Activated T-cell treated with anti-CD3 and anti-CD28 coated beads for 1 hour (primary cell): Measurements from ENCODE around the gene HVCN1.
"Not testable (repeated sequence)": the region's sequence is repeated elsewhere in the genome, so short reads cannot be mapped to it uniquely, and the experiment has no call there.

Source experiments
- DNase-seq: peaks from one replicate; pipeline ENCODE4 v3.0.0-alpha.2; 2020; ENCODE audit warnings: low read depth

The HVCN1 gene

DNA sequence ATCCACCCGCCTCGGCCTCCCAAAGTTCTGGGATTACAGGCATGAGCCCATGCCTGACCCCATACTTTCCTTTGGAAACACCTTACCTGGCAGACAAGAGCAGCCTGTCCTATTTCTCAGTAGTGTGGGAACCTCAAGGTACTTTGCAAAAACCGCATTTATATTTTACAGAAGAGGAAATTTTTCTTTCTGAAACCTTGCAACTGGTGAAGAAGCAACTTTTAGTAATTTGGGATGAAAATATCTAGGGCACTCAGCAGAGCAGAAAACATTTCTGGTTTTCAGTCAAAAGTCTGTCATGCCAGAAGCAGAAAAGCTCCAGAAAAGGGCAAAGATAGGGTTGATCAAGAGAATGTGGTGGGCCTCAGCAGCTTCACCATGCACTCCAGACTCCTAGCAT, 21.2 kb downstream of the HVCN1 start:
- DNase-seq, result no peak

DNA sequence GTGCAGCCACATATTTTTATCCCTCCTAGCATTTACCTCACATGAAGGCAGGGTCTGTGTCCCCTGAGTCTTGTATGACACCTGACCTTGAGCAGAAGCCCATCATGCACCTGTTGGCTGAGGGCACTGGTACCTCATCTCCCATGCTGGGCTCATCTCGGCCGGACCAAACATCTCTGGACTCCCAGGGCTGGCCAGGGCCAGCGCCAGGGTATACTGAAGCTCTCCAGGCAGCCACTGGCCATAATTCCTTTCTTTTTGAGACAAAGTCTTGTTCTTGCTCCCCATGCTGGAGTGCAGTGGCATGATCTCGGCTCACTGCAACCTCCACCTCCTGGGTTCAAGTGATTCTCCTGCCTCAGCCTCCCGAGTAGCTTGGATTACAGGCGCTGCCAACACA, 22.0 kb downstream of the HVCN1 start:
- no peak for DNase-seq

DNA sequence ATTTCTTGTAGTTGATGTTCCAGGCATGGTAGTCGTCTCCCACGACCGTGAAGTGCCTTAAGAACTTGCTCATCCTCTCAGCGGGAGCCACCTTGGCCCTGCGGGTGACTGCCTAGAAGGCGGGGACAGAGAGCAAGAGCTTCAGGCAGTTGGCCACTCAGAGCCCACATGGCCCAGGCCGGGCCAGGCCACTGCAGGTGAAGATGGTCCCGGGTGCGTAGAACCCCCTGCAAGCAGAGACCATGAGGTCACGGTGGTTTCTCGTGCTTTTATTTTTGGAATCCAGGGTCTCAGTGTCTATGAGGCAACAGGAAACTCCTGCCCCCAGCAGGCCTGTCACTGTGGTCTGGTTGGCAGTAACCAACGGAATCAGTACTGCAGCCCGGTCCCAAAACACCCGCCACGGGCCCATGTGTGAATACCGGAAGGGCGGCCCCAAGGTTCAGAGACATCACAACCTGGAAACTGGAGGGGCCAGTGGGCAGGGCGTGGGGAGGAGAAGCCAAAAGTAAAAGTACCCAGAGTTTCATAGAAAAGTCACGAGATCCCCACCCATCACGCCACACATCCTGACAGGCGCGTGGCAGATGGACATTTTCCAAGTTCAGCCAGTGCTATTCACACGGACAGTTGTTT, 27.5 kb downstream of the HVCN1 start:
- peak; percentile 20 for DNase-seq

DNA sequence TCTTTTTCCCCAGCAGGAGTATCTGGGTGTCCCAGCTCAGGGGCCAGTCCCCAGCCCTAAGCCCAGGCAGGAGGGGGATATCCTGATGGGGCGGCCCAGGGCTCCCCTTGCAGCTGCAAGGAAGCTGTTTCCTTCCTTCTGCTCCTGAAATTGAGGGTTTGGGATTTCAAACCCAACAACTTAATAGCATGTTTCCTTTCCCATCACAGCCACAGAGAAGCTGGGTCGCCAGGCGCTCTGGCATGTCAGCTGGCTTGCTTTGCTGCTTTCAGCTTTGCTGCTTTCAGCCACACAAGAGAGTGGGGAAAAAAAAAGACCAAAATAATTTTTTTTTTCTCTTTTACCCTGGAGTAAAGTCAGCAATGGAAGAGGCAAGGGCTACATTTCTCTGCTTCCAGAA, 30.0 kb downstream of the HVCN1 start:
- DNase-seq, result no peak

DNA sequence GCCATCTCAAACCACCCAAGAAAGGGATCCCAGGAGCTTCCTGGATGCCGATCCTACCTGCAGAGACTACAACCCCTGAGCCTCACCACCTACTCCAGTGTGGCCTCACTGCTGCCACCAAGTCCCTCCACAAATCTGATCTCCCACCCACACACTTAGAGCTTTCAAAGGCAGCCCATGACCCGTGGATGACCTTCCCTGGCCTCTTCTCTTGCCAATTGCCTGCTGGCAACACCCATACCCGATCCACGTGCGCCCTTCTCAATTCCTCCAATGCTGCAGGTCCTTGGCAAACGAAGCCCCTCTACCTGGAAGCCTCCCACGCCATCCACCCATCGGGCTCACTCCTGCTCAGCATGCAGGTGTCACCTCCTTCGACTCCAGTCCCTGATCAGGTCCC, 30.7 kb downstream of the HVCN1 start:
- DNase-seq, result no peak

DNA sequence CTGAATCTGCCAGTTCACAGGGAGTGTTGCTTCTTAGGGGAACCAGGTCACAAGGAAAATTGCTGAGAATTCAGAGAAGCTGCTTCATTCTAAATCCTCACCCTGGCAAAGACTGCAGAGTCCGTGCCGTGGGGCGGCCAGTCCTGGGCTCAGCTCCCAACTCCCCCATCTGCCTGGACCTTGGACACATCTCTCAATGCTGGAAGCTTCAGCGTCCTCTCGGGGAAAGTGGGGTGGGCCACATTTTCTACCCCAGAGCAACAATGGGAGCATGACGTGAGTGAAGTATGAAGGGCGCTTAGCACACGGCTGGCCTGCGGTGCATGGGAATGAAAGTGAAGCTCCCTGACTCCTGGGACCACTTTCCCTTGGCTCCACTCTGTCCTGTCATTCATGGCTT, 31.2 kb downstream of the HVCN1 start:
- DNase-seq, result no peak

DNA sequence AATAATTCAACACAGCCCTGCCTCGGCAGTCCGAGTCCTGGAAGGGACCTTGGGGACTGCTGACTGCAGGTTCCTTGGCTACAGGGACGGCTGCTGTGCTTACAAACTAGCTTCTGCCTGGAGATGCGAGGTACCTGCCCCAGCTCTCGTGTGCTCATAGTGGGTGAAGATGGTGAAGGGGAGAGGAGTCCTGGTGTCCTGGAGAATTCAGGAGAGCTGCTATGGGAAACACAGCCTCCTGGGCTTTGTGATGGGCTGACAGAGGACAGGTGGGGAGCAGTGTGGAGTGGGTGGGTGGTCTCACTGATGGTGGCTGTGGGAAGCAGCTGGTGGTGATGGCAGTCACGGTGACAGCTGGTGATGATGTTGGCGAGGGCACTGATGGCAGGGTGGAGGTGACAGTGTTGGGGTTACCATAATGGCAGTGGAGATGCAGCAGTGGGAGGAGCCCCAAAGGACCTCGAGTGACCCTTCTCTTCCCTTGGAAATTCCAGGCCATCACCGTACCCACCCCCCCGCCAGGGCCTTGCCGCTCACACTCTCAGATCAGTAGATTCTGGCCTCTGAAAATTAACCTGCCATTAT, 32.8 kb downstream of the HVCN1 start:
- DNase-seq, result no peak

DNA sequence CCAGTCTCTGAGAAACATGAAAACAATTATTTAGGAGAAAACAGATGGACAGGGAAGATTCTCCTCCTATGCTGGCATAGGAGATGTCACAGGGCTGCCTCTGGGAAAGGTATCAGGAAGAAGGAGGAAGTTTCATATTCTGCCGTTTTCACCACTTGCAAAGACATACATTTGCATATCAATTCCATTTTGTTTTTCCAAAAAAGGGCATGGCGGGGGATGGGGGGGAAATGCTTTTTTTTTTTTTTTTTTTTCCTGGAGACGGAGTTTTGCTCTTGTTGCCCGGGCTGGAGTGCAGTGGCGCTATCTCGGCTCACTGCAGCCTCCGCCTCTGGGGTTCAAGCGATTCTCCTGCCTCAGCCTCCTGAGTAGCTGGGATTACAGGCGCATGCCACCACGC, 34.7 kb downstream of the HVCN1 start:
- DNase-seq, result not testable (repeated sequence)

DNA sequence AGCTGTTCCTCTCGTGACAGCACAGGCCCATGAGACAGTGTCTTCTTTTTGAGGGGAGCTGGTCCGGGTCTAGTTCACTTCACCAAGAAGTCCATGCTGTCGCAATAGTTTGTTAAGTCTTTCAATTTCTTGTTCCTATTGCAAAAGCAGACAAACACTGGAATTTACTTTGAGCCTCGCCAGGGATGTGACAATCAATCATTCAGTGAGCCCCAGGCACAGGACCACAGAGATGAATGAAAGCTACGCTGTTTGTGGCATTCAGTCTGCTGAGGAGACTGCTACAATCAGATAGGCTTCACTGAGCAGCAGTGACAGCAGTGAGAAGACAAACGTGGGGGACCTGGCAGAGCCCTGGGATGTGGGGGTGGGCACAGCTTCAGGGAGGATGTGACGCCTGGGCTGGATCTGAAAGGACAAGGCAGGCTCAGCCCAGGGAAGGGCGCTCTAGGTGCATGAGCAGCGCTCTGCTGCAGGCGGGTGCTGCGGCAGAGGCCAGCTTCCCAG, 39.5 kb downstream of the HVCN1 start:
- no peak for DNase-seq

DNA sequence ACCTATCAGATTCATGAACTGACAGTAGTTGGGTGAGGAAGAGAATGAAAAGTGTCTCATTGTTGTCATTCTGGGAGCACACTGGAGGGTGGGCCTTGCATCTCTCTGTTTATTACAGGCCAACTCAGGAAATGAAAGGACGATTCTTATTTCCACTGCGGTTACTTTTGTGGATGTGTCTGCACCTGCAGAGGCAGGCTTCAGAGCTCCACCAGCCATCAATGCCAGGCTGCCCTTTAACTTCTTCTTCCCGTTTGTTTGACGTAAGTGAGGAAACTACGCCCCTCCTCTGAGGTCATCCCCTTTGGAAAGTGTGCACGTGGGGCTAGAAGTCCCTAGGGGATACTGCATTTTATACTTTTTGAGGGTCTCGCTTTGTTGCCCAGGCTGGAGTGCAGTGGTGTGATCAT, 41.3 kb downstream of the HVCN1 start:
- DNase-seq, result no peak

DNA sequence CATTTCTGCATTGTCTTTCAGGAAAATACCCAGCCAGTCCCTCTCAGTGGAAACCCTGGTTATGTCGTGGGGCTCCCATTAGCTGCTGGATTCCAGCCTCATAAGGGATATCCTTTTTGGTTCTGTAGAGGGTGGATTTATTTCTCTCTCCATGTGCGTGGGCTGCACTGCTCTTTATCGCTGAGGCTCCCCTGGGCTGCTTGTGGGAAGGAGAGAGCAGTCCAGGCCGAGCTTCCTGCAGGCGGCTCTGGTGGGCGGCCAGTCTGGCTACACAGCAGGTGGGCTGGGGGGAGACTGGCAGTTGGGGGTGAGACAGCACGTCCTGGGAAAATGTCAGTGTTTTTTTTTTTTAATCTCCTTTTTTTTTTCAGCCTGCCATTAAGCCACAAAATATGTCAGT, 47.4 kb downstream of the HVCN1 start:
- no peak for DNase-seq

DNA sequence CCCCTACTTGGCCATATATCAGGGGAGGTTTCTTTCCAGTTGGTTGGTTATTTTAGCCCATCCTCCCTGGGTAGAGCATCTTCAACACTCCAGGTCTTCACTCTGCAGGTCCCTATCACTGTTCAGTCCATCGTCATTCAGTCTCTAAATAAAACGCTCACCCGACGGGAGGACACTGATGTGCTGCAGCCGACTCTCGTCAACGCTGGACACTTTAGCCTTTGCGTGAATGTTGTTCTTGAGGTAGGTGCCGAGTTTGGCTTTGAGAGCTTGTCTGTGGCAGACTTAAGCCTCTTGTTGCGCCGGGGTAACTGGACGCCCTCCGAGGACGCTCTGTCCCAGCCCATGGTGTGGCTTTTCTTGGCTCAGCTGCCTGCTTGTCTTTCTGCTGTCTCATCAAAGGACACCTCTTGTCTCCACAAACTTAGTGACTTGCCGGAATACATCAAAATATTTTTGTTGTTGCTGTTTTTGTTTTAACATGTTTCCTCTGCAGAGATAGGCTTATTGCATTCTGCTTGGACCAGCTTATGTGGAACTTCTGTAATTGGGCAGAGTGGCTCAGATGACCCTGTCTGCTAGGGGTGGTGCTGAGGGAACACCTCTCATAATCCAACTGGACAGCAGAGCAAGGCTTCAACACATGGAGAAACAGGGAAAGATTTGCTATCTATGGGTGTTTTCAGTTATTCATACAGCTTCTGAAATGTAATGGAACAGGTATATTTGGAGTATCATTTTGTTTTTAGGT, 48.5 kb downstream of the HVCN1 start:
- no peak for DNase-seq

DNA sequence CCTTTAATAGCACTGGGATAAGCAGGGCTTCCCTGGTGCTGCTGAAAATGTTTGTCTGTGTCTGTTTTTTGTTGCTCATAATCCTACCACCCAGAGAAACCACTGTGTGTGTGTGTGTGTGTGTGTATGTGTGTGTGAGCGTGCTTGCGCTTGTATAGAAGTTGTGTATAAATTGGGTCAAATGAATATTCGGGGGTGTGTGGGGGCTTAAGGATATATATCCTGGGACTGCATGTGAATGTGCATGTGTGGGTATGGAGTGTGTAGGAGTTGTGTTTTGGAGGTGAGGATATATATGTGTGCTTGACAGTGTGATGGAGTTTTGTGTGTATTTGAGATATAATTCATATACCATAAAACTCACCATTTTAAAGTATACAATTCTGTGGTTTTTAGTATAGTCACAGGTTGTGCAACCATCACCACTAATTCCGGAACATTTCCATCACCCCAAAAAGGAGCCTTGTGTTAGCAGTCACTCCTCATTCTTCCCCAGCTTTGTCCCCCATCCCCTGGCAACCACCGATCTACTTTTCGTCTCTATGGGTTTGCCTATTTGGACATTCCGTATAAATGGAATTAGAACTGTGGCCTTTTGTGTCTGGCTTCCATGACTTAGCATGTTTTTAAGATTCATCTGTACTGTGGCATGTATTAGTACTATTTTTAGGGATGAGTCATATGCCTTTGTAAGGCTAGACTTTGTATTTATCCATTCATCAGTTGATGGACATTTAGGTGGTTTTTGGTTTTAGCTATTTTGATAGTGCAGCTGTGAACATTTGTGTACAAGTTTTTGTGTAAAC, 49.4 kb downstream of the HVCN1 start:
- DNase-seq, result no peak

DNA sequence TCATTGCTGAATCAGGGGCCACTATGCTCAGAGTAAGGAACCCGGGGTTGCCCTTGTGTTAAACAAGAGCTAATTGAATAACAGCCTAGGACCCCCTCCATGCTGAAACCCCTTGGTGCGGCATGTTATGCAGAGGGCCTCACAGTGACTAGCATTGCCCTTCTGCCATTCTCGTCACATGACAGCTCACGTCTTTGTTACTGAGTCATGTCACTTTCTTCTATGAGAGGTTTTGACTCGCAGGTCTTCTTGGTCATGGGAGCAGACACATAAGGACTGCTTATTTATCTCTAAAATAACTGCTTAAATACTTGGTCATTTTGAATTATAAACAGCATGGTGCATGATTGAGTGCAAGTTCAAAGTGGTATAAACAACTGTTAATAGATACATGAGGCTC, 50.1 kb downstream of the HVCN1 start:
- DNase-seq, result no peak

DNA sequence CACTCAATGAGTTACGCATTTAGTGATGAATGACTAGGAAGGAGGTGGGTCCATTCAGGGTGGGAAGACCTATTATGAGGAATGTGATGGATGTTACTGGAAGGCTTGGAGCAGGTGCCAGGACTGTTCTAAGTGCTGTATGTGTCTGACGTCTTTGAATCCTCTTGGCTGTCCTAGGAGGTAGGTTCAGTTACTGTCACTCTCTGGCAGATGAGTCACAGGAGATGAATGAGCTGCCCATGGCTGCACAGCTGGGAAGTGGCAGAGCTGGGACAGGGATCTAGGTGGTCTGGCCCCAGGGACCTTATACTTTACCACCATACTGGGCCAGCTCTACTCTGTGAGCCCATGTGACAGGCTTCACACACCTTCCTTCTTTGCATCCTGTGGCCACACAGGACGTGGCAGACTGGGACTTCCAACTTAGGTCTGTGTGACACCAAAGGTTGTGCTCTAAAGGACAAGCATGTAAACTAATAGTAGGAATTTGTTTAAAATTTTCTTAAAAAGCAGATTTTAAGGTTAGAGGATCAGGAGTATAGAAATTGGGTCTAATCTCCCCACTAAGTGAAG, 51.0 kb downstream of the HVCN1 start:
- DNase-seq, result no peak

DNA sequence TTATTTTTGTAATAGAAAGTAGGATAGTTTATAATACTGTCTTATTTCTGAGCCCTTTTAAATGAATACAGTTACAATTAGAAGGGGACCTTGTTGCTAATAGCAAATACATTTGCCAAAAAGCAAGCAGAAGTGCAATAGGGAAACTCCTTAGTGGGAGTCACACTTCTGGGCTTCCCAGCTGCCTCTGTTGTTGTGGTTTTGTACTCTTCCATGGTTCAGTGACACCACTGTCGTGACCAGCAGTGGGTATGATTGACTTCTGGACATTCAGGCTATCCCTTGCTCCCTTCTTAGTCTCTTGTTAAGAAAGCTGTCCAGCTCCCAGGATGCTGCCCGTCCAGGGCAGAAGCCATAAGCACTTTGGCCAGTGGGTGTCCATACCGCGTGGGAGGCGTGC, 52.4 kb downstream of the HVCN1 start:
- no peak for DNase-seq

DNA sequence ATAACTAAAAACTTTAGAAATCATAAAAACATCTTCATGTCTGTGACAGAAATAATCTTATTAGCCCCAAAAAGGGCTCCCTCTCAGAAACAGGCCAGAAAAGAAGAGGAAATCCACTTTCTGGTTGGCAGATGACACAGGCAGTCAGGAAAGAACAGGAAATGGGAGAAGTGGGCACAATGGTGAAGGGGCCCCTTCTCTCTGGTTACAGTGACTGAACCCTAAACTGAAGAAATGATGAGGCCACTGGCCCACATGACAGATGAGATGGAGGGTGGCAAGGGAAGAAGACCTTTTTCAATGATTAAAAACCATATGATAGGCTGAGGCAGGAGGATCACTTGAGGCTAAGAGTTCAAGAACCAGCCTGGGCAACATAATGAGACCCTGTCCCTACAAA, 53.9 kb downstream of the HVCN1 start:
- no peak for DNase-seq

DNA sequence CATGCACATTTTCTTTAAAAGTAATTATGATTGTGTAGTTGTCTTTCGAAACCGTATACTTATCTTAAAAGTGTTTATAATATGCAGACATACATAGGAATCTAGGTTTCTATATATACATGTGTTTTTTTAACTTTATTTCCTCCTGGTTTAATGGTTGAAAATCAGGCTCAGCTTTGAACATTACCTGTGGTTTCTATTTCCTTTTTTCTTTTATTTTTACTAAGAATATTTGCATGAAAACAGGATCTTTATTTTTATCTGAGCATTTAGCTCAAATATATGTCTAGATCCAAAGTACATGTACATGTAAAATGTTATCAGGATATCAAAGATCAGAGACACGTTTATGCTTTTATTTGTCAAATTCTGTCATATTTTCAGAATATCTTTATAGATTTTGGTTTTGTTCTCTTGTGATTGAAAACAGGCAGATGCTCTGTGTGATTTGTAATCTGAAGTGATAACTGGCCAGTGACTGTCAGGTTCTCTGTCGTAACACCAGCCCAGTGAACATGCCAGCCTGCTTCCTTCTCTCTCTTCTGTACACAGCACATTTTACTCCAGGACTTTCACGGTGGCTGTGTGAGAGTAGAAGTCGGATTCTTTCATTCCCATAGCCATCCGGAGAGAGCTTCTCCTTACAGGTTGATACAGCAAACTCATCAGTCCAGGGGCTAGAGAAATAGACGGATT, 61.3 kb downstream of the HVCN1 start:
- no peak for DNase-seq

DNA sequence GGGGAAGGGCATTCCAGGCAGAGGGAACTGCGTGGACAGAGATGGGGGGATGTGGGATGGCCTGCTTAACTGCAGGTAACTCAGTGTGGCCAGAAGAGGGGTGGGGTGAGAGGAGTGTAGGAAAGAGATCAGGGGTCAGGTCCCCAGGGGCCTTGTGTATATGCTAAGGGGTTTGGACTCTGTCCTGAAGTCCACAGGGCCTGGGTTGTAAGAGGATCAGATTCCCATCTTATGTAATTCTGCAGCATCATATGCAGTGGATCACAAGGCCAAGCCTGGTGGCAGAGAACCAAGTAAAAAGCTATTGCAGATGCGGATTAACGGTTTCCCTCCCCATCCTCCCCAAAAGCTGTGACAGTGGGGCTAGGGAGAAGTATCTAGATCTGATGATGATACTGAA, 66.3 kb downstream of the HVCN1 start:
- no peak for DNase-seq

DNA sequence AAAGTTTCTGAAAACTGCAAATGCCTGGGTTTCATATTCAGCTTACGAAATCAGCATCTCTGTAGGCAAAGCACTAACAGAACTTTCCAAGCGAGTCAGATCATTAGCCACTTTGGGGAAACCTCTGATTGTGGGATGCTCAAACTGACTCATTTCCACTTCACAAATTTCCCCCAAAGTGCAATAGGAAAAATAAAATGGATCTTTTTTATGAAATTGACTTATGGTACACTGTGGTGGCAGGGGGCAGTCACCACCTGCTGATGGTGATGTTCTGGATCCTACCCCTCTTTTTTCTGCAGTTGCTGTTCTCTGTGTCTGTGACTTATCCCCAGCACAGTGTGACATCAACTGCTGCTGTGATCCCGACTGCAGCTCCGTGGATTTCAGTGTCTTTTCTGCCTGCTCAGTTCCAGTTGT, 69.4 kb downstream of the HVCN1 start:
- DNase-seq, result no peak

DNA sequence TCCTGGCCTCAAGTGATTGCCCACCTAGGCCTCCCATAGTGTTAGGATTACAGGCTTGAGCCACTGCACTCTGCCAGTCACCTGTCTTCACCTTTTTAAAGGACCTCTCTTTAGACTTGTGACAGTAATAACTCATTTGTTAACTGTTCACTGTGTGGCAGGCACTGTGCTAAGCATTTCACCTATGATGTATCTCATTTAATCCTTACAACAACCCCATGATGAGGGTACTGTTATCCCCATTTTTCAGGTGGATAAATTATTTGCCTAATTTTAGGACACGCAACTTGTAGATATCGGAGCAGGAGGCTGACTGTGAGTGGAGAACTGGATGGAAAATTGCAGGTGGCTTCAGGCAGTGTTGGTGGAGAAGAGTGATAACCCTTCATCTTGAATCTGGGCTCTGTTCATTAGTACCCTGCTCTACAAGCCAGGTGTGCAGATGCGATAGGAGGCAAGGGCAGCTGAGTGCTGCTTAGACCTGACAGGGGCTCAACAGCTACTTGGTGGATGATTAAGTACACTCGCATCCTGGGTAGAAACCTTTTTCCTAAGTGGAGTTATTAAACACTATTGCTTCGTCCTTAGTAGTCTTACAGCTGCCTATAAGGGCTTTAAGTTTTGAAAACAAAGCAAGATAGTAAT, 72.3 kb downstream of the HVCN1 start:
- DNase-seq, result no peak
